ENCODE measurements around the gene KIF26B.

KIF26B gene

DNA sequence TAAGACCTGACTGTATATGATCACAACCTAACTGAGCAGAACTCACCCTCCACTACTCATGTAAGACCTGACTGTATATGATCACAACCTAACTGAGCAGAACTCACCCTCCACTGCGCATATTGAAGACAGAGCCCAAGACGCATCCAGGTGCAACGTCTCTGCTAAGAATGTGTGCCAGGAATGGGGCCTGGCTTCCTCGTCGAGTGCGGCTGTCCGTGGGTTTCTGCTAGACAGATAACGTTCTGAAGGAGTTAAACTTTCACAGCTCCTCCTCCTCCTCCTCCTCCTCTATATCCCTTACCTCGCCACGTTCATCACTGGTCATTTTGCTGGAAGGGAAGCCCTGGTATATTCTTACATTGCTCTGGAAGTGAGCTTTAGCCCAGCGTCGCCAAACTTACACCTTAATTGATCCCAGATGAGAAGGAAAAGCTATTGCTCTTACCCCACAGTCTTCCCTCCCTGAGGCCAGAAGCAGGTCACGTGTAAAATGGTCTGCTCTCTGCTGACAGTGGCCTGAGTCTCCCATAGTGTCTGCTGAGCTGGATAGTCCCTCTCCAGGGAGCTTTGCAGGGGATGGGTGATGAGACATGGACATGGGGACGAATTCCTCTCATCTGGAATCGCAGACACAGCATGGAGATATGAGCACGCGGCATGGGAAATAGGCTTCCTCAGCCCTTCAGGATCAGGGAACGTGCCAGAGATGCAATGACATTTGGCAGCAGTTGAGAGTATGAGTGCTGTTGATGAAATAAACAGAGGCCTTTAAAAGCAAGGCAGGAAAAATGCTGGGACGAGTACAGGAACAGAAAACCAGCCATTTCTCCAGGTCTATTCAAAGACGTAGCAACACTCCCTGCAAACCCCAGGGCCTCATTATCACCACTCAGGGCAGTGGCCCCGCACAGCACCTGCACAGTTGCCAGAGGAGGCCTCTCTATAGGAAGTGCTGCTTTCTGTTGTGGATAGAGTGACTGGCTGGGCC lies 528.1 kb downstream of the KIF26B start:
- DNase-seq (ENCODE audit: low spot score): no peak
- in situ Hi-C loops (cut with MboI; ENCODE audit: low sequenced_read_pairs, unreplicated experiment): no loop called here
- TF ChIP-seq, protein P1, sequence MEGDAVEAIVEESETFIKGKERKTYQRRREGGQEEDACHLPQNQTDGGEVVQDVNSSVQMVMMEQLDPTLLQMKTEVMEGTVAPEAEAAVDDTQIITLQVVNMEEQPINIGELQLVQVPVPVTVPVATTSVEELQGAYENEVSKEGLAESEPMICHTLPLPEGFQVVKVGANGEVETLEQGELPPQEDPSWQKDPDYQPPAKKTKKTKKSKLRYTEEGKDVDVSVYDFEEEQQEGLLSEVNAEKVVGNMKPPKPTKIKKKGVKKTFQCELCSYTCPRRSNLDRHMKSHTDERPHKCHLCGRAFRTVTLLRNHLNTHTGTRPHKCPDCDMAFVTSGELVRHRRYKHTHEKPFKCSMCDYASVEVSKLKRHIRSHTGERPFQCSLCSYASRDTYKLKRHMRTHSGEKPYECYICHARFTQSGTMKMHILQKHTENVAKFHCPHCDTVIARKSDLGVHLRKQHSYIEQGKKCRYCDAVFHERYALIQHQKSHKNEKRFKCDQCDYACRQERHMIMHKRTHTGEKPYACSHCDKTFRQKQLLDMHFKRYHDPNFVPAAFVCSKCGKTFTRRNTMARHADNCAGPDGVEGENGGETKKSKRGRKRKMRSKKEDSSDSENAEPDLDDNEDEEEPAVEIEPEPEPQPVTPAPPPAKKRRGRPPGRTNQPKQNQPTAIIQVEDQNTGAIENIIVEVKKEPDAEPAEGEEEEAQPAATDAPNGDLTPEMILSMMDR (IDR thresholded peaks at IDR 0.05; ENCODE audit: borderline replicate concordance, control extremely low read depth, extremely low read depth, insufficient read depth, missing control alignments): no peak

DNA sequence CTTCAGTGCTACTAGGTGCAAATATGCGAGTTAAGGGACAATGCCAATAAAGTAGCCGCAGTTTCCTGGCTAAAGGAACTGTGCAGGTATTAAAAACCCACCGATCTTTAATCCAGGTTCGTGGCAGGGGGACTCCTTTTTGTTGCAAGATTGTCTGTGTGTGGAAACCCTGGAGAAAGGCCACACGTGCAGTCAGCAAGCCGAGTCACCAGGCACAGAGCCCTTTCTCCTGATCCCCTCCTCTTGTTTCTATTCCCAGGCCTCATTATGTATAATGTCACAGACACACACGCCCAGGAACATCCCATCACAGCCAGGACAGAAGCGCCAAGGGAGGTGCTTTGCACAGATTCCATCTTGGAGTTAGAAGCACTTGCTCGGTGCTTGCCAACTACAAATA lies 528.9 kb downstream of the KIF26B start:
- TF ChIP-seq, protein P1 (IDR thresholded peaks at IDR 0.05; ENCODE audit: borderline replicate concordance, control extremely low read depth, extremely low read depth, insufficient read depth, missing control alignments): no peak
- DNase-seq (ENCODE audit: low spot score): no peak
- in situ Hi-C loops (cut with MboI; ENCODE audit: low sequenced_read_pairs, unreplicated experiment): no loop called here

DNA sequence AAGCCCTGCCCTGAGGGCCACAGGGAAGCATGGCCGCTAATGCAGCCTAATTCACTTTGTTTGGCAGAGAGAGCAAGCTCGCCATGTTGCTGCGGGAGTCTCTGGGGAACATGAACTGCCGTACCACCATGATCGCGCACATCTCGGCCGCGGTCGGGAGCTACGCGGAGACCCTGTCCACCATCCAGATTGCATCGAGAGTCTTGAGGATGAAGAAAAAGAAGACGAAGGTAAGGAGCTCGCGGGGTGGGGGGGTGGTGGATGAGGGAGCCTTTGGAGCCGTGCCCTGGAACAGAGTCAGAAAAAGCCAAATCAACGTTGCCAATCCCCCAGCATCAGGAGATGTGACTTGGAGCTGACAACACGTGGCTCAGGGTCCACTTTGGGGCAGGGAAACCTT lies 529.4 kb downstream of the KIF26B start:
- in situ Hi-C loops (cut with MboI; ENCODE audit: low sequenced_read_pairs, unreplicated experiment): no loop called here

DNA sequence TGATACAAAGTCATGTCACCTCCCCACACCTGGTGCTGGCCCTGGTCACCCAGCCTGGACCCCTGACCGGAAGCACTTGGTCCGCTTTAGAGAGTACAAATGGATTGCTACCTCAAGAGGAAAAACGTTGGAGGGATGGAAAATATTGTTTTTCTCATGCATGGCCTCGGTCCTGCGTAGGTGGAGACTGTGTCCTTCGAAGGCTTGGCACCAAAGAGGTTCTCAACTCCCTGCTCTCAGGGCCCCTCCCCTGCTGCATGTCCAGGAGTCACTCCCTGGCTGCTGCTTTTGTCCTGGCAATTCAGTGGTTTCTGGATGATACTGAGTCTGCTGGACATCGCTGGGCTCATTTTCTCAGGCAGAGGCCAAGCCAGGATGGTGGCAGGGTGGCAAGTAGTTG lies 529.8 kb downstream of the KIF26B start:
- TF ChIP-seq, protein P1 (IDR thresholded peaks at IDR 0.05; ENCODE audit: borderline replicate concordance, control extremely low read depth, extremely low read depth, insufficient read depth, missing control alignments): no peak
- DNase-seq (ENCODE audit: low spot score): no peak
- in situ Hi-C loops (cut with MboI; ENCODE audit: low sequenced_read_pairs, unreplicated experiment): no loop called here

More for the DNA sequence above, 529.4 kb downstream of the KIF26B start:
- DNase-seq (ENCODE audit: low spot score): no peak
- TF ChIP-seq, protein P1 (IDR thresholded peaks at IDR 0.05; ENCODE audit: borderline replicate concordance, control extremely low read depth, extremely low read depth, insufficient read depth, missing control alignments): no peak

DNA sequence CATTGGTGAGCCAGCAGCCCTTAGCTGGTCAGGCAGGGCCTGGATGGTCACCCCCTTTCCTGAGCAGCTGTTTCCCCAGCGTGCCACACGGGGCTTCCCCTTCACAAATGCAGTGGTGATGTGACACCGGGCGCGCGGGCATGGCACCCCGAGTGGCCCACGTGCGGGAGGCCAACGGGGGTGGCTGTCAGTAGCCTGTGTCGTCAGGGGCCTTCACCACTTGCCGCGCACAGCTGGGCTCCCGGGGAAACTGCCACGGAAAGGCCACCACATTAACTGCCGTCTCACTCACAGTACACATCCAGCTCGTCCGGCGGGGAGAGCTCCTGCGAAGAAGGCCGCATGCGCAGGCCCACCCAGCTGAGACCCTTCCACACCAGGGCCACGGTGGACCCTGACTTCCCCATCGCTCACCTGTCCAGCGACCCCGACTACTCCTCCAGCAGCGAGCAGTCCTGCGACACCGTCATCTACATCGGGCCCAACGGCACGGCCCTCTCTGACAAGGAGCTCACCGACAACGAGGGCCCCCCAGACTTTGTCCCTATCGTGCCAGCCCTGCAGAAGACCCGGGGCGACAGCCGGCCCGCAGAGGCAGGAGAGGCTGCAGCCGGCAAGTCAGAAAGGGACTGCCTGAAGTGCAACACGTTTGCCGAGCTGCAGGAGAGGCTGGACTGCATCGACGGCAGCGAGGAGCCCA lies 530.5 kb downstream of the KIF26B start:
- DNase-seq (ENCODE audit: low spot score): no peak
- in situ Hi-C loops (cut with MboI; ENCODE audit: low sequenced_read_pairs, unreplicated experiment): no loop called here

DNA sequence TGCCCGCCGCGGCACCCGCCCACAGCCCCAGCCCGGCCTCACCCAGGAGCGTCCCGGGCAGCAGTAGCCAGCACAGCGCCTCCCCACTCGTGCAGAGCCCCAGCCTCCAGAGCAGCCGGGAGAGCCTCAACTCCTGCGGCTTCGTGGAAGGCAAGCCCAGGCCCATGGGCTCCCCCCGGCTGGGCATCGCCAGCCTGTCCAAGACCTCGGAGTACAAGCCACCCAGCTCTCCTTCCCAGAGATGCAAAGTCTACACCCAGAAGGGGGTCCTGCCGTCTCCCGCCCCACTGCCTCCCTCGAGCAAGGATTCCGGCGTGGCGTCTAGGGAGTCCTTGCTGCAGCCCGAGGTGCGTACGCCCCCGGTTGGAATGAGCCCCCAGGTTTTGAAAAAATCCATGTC lies 531.2 kb downstream of the KIF26B start:
- in situ Hi-C loops (cut with MboI; ENCODE audit: low sequenced_read_pairs, unreplicated experiment): no loop called here
- TF ChIP-seq, protein P1 (IDR thresholded peaks at IDR 0.05; ENCODE audit: borderline replicate concordance, control extremely low read depth, extremely low read depth, insufficient read depth, missing control alignments): no peak
- no peak for DNase-seq (ENCODE audit: low spot score)

More for the DNA sequence above, 530.5 kb downstream of the KIF26B start:
- TF ChIP-seq, protein P1 (IDR thresholded peaks at IDR 0.05; ENCODE audit: borderline replicate concordance, control extremely low read depth, extremely low read depth, insufficient read depth, missing control alignments): no peak

Data from GM13976 (cell line).